Fibroblast of lung (primary cell): ENCODE results near the gene USP47. TPM values are rescaled to one million over a fixed set of nuclear protein-coding genes. Genes with fewer than 3 reads are reported as not detected.

Source experiments
- DNase-seq, 2 donors: peaks; one replicate each; pipeline versions ENCODE4 v3.0.0 to v3.0.0-alpha.2; 2010; ENCODE audit warnings: low read depth in 2 of 2
- H2AFZ ChIP-seq: 2 replicates; pipeline ENCODE4 v1.5.1; 2012; ENCODE audit warnings: low read length, control low read depth, inconsistent platforms
- H3K27ac ChIP-seq: 2 replicates; pipeline ENCODE4 v1.5.1; 2011; ENCODE audit warnings: low read length, control low read depth; ENCODE audit not compliant: insufficient read depth
- H3K27me3 ChIP-seq: 2 replicates; pipeline ENCODE4 v1.5.1; 2011; ENCODE audit warnings: mild to moderate bottlenecking, low read length; ENCODE audit not compliant: control insufficient read depth, insufficient read depth
- H3K36me3 ChIP-seq: 2 replicates; pipeline ENCODE4 v1.5.1; 2011; ENCODE audit warnings: low read length; ENCODE audit not compliant: control insufficient read depth, insufficient read depth
- H3K4me1 ChIP-seq: 2 replicates; pipeline ENCODE4 v1.5.1; 2011; ENCODE audit warnings: low read length; ENCODE audit not compliant: control insufficient read depth, insufficient read depth; ENCODE audit errors: extremely low read depth
- H3K4me2 ChIP-seq: 2 replicates; pipeline ENCODE4 v1.5.1; 2011; ENCODE audit warnings: low read length, control low read depth; ENCODE audit not compliant: insufficient read depth; ENCODE audit errors: extremely low read depth
- H3K4me3 ChIP-seq, 4 experiments: fragments of 200-600 bp in 1 of 4; sonication (generic) in 1 of 4; replicated peaks in 1 of 4; 2 replicates each; pipeline ENCODE4 v1.5.1; 2011 to 2016; ENCODE audit warnings: low read length in 4 of 4, low read depth in 3 of 4, mild to moderate bottlenecking in 3 of 4, control low read depth in 2 of 4, inconsistent platforms in 1 of 4, mixed read lengths in 1 of 4; ENCODE audit not compliant: insufficient read depth in 1 of 4; ENCODE audit errors: control extremely low read depth in 1 of 4
- H3K79me2 ChIP-seq: 2 replicates; pipeline ENCODE4 v1.5.1; 2012; ENCODE audit warnings: mild to moderate bottlenecking, low read length, inconsistent platforms; ENCODE audit not compliant: control insufficient read depth, insufficient read depth
- H3K9ac ChIP-seq: 2 replicates; pipeline ENCODE4 v1.5.1; 2011; ENCODE audit warnings: mild to moderate bottlenecking, low read length, control low read depth; ENCODE audit not compliant: insufficient read depth
- H3K9me3 ChIP-seq: 2 replicates; pipeline ENCODE4 v1.5.1; 2012; ENCODE audit warnings: low read depth, low read length; ENCODE audit not compliant: control insufficient read depth, insufficient read depth
- H4K20me1 ChIP-seq: 2 replicates; pipeline ENCODE4 v1.5.1; 2011; ENCODE audit warnings: low read length; ENCODE audit not compliant: control insufficient read depth, insufficient read depth; ENCODE audit errors: extremely low read depth
- CTCF ChIP-seq, 2 donors: IDR thresholded peaks in 1 of 2; conservative IDR thresholded peaks in 1 of 2; 1 replicate in 1 of 2; 2 replicates in 1 of 2; pipeline ENCODE4 v1.5.1; 2011 to 2012; ENCODE audit warnings: low read length in 2 of 2, control low read depth in 1 of 2, inconsistent platforms in 1 of 2, low read depth in 1 of 2, mild to moderate bottlenecking in 1 of 2
- EZH2 ChIP-seq: IDR thresholded peaks from 2 replicates; pipeline ENCODE4 v1.5.1; 2012; ENCODE audit warnings: low read length, control low read depth, mild to moderate bottlenecking; ENCODE audit errors: missing control alignments
- polyA plus RNA-seq, 2 donors: library from polyadenylated mRNA; depleted of rRNA in 1 of 2; stranded (reverse) in 1 of 2; unstranded in 1 of 2; fragments of >200 nt; gene quantifications; 2 replicates each; pipeline ENCODE4 v1.2.1, GENCODE V29; 2011 to 2012; ENCODE audit warnings: missing spikeins in 1 of 2
- total RNA-seq: library from RNA; depleted of rRNA; stranded (reverse); fragments of >200 nt; gene quantifications from 2 replicates; pipeline ENCODE4 v1.2.1, GENCODE V29; 2014

USP47 gene
- total and polyA plus RNA-seq, 2 donors (not counting 1 experiment from before 2014, with no cell fraction given), result 40.3 to 162 TPM

GRCh38 chr11:11818529-11819121, 23.1 kb upstream of the USP47 start:
- H3K4me2 ChIP-seq, result no peak overlapping the region
- H4K20me1 ChIP-seq, result no peaks in the 10 kb centered on the region
- peaks cover 7% of the 10 kb centered on the region for H3K4me1 ChIP-seq
- H3K4me3 ChIP-seq, result no peak overlapping the region
- no peak for TF ChIP-seq EZH2
- no peak for TF ChIP-seq CTCF (conservative IDR thresholded peaks at IDR 0.05 in 1 of 2, IDR thresholded peaks at IDR 0.05 in 1 of 2; ENCODE audit: low read depth in 1 of 2, low read length in 2 of 2)
- H3K9me3 ChIP-seq, result no peaks in the 10 kb centered on the region
- H3K9ac ChIP-seq, result no peak overlapping the region
- H3K36me3 ChIP-seq, result no peaks in the 10 kb centered on the region
- no peak for DNase-seq
- H2AFZ ChIP-seq, result no peak overlapping the region
- no peaks in the 10 kb centered on the region for H3K27me3 ChIP-seq
- no peaks in the 10 kb centered on the region for H3K79me2 ChIP-seq
- H3K27ac ChIP-seq, result no peak overlapping the region

- Histone ChIP-seq H3K36me3 (no peaks in the 10 kb centered on the region), H3K9ac (no peak overlapping the region), H3K27me3 (no peaks in the 10 kb centered on the region), H3K4me2 (no peak overlapping the region), H3K79me2 (no peaks in the 10 kb centered on the region), H3K4me1 (no peaks in the 10 kb centered on the region), H3K4me3 (no peak overlapping the region), H3K9me3 (no peaks in the 10 kb centered on the region), H4K20me1 (no peaks in the 10 kb centered on the region), H2AFZ (no peak overlapping the region), H3K27ac (no peak overlapping the region)
- peak in 1 of 2 donors; percentile 19 for DNase-seq
- TF ChIP-seq EZH2 (no peak), CTCF (conservative IDR thresholded peaks at IDR 0.05 in 1 of 2, IDR thresholded peaks at IDR 0.05 in 1 of 2; ENCODE audit: low read depth in 1 of 2, low read length in 2 of 2) (no peak)
Measured at GRCh38 chr11:11821899-11822298, 19.9 kb upstream of the USP47 start.

- H3K9me3 ChIP-seq, result no peaks in the 10 kb centered on the region
- H3K27ac ChIP-seq, result no peak overlapping the region
- no peaks in the 10 kb centered on the region for H3K79me2 ChIP-seq
- H3K9ac ChIP-seq, result no peak overlapping the region
- no peak for TF ChIP-seq EZH2
- TF ChIP-seq CTCF (conservative IDR thresholded peaks at IDR 0.05 in 1 of 2, IDR thresholded peaks at IDR 0.05 in 1 of 2; ENCODE audit: low read depth in 1 of 2, low read length in 2 of 2), result no peak
- H3K4me1 ChIP-seq, result no peaks in the 10 kb centered on the region
- H2AFZ ChIP-seq, result no peak overlapping the region
- no peak for DNase-seq
- H4K20me1 ChIP-seq, result no peaks in the 10 kb centered on the region
- no peak overlapping the region for H3K4me2 ChIP-seq
- no peaks in the 10 kb centered on the region for H3K36me3 ChIP-seq
- no peaks in the 10 kb centered on the region for H3K27me3 ChIP-seq
- H3K4me3 ChIP-seq, result no peak overlapping the region
Measured at GRCh38 chr11:11822946-11823345, 18.8 kb upstream of the USP47 start.
